Heart right ventricle (tissue), 16 donors: ENCODE measurements around the gene TVP23A. TPM values are rescaled to one million over a fixed set of nuclear protein-coding genes. Genes with fewer than 3 reads are reported as not detected.

ENCODE experiments used
- ATAC-seq, 8 donors: fragments of 200-7000 bp; cut with Tn5 transposase; one replicate each; pipeline ENCODE4 v1.9.1; 2020; ENCODE audit warnings: mild to moderate bottlenecking in 8 of 8, moderate library complexity in 8 of 8, moderate number of reproducible peaks in 1 of 8
- DNase-seq, 2 donors: peaks; one replicate each; pipeline ENCODE4 v3.0.0-alpha.2; 2020
- H3K27ac ChIP-seq, 10 donors: fragments of 200-600 bp; sonication (generic) in 2 of 10; one replicate each; pipeline versions ENCODE4 v1.5.0 to v1.8.0; 2020 to 2022; ENCODE audit warnings: mild to moderate bottlenecking in 3 of 10
- H3K27me3 ChIP-seq, 7 donors: fragments of 200-600 bp; one replicate each; pipeline ENCODE4 v1.8.0; 2021 to 2022; ENCODE audit warnings: mild to moderate bottlenecking in 2 of 7
- H3K36me3 ChIP-seq, 9 donors: fragments of 200-600 bp; sonication (generic) in 1 of 9; one replicate each; pipeline versions ENCODE4 v1.5.0 to v1.8.0; 2020 to 2022; ENCODE audit warnings: mild to moderate bottlenecking in 2 of 9
- H3K4me1 ChIP-seq, 9 donors: fragments of 200-600 bp; sonication (generic) in 1 of 9; one replicate each; pipeline versions ENCODE4 v1.5.0 to v1.8.0; 2020 to 2022; ENCODE audit warnings: mild to moderate bottlenecking in 4 of 9
- H3K4me3 ChIP-seq, 10 donors: fragments of 200-600 bp; sonication (generic) in 2 of 10; one replicate each; pipeline versions ENCODE4 v1.5.0 to v1.8.0; 2020 to 2022; ENCODE audit warnings: mild to moderate bottlenecking in 7 of 10, moderate library complexity in 2 of 10
- H3K9me3 ChIP-seq, 11 donors: fragments of 200-600 bp in 10 of 11; sonication (generic) in 2 of 11; one replicate each; pipeline versions ENCODE4 v1.5.0 to v1.8.0; 2013 to 2022; ENCODE audit warnings: mild to moderate bottlenecking in 2 of 11, control low read depth in 1 of 11, moderate library complexity in 1 of 11
- CTCF ChIP-seq, 9 donors: fragments of 200-600 bp; sonication (generic) in 2 of 9; IDR thresholded peaks; one replicate each; pipeline versions ENCODE4 v1.5.0 to v1.8.0; 2021 to 2022; ENCODE audit warnings: antibody characterized with exemption in 9 of 9, mild to moderate bottlenecking in 5 of 9, moderate library complexity in 1 of 9
- WGBS, 2 donors: extraction: QIAGEN DNeasy Blood & Tissue Kit; methylation state at CpG; one replicate each; pipeline ENCODE4 v1.1.7; 2013; ENCODE audit warnings: inconsistent platforms in 1 of 2; 5-methylcytosine and 5-hydroxymethylcytosine counted together
- intact Hi-C, 10 donors: fragments of 100-400 bp; cut with DNase I; formaldehyde crosslinking; loops; one replicate each; pipeline versions ENCODE4 v1.11.1 to v1.14.2; 2022
- polyA plus RNA-seq, 2 donors: library from polyadenylated mRNA; stranded (reverse); fragments of 200-250 nt; gene quantifications; one replicate each; pipeline ENCODE4 v1.2.3, GENCODE V29; 2013
- total RNA-seq, 10 donors: library from RNA; stranded (reverse); fragmentation: NEBNext Ultra II Directional in 3 of 10; extraction: Animal tissue kit (Norgen Biotek cat#: 25700) in 3 of 10; gene quantifications; one replicate each; pipeline versions ENCODE4 v1.2.1 to v1.2.4, GENCODE V29; 2021 to 2023
- donor health status: Arrhythmogenic right ventricular cardiomyopathy.
- donor health status: ischemic (EF 13 %, LVEDD 7.1; RV severe dilation, severe dysfunction).
- donor health status: healthy with polysubstance abuse.
- donor health status: DM: no; HTN: yes; CAD: no.
- donor health status: DM: no; HTN: no; CAD: no.
- donor health status: ischemic (EF 25% LVEDD 6.9; RV normal size, moderate dysfunction).
- donor health status: ischemic (EF 25% LVEDD 5.7; RV mildly dilated, moderate dysfunction).
- donor health status: healthy.
- donor health status: DM: yes; HTN: yes; CAD: no.
- donor health status: Ischemic cardiomyopathy.
- donor health status: ischemic (EF 35%, LVEDD 5.7; RV mildly dilated, moderate dysfunction).
- donor health status: nonischemic (EF 11% LVEDD 7.7; RV severe dilation, severe dysfunction).
- donor health status: DM: yes; HTN: yes; CAD: no.
- donor health status: PGD.
- donor health status: ischemic (EF 29% LVEDD 5.4; RV normal size, mild dysfunction).
- donor health status: nonischemic (EF 23%, LVEDD 6.1; RV moderate dilation, normal function).

The TVP23A gene
- total and polyA plus RNA-seq, 12 donors: 0.04 to 0.44 (median 0.18) TPM; not detected in 5

GRCh38 chr16:10846213-10846998, 27.8 kb upstream of the TVP23A start:
- H3K9me3 ChIP-seq: no peaks in the 10 kb centered on the region
- peaks cover 0 to 4% (median 0%) of the 10 kb centered on the region in 7 donors for H3K27me3 ChIP-seq
- no peak for TF ChIP-seq CTCF (IDR thresholded peaks at IDR 0.05)
- H3K4me1 ChIP-seq: peaks cover 0 to 42% (median 16%) of the 10 kb centered on the region in 9 donors
- ATAC-seq: peak in 6 of 8 donors; percentile 17 to 73 (median 48)
- intact Hi-C loops: no loop called here
- no peaks in the 10 kb centered on the region for H3K36me3 ChIP-seq
- peak overlapping the region in 3 of 10 donors; percentile 10 to 91 (median 30) for H3K27ac ChIP-seq
- 89 to 92% methylated on average over 14 of the region's 14 CpGs for WGBS, 2 donors
- no peak for DNase-seq
- H3K4me3 ChIP-seq: no peak overlapping the region

GRCh38 chr16:10840703-10841102, 22.1 kb upstream of the TVP23A start:
- peaks cover 0 to 24% (median 11%) of the 10 kb centered on the region in 9 donors for H3K4me1 ChIP-seq
- no peaks in the 10 kb centered on the region for H3K36me3 ChIP-seq
- H3K27ac ChIP-seq: no peak overlapping the region
- peaks cover 0 to 12% (median 0%) of the 10 kb centered on the region in 7 donors for H3K27me3 ChIP-seq
- DNase-seq (no peak), ATAC-seq (no peak)
- WGBS, 2 donors: 72 to 77% methylated on average over 16 of the region's 16 CpGs
- H3K4me3 ChIP-seq: no peak overlapping the region
- peaks cover 0 to 5% (median 0%) of the 10 kb centered on the region in 11 donors for H3K9me3 ChIP-seq
- intact Hi-C loops: no loop called here
- TF ChIP-seq CTCF (IDR thresholded peaks at IDR 0.05): no peak

- Histone ChIP-seq H3K36me3 (no peaks in the 10 kb centered on the region), H3K27me3 (peaks cover 0 to 12% (median 0%) of the 10 kb centered on the region in 7 donors), H3K9me3 (peaks cover 0 to 5% (median 0%) of the 10 kb centered on the region in 11 donors), H3K4me1 (peaks cover 0 to 24% (median 11%) of the 10 kb centered on the region in 9 donors), H3K4me3 (no peak overlapping the region), H3K27ac (peak overlapping the region in 1 of 10 donors; percentile 1)
- no peak for DNase-seq
- peak in 2 of 9 donors; percentile 10 for TF ChIP-seq CTCF (IDR thresholded peaks at IDR 0.05)
- intact Hi-C loops: loop anchor here in 2 of 10 donors (2.0 to 5.0 kb wide), 2 partner anchors 30 to 78 kb away; no protein-coding TSS in a partner anchor
- 41 to 54% methylated on average over 6 of the region's 6 CpGs for WGBS, 2 donors
- peak in 3 of 8 donors; percentile 50 to 63 (median 57) for ATAC-seq
Measured at GRCh38 chr16:10839279-10839666, 20.7 kb upstream of the TVP23A start.

GRCh38 chr16:10838621-10839278, 20.2 kb upstream of the TVP23A start:
- Histone ChIP-seq H3K9me3 (peaks cover 0 to 5% (median 0%) of the 10 kb centered on the region in 11 donors), H3K4me3 (no peak overlapping the region), H3K36me3 (no peaks in the 10 kb centered on the region), H3K27me3 (peaks cover 0 to 8% (median 0%) of the 10 kb centered on the region in 7 donors), H3K4me1 (peaks cover 0 to 24% (median 9%) of the 10 kb centered on the region in 9 donors), H3K27ac (peak overlapping the region in 1 of 10 donors; percentile 1)
- no peak for DNase-seq
- ATAC-seq: no peak
- WGBS, 2 donors: 80 to 82% methylated on average over 10 of the region's 10 CpGs
- no peak for TF ChIP-seq CTCF (IDR thresholded peaks at IDR 0.05)
- intact Hi-C loops: loop anchor here in 2 of 10 donors (2.0 to 5.0 kb wide), 2 partner anchors 30 to 79 kb away; no protein-coding TSS in a partner anchor
